DLD1 (cell line): ENCODE results near the gene TNPO1.

ENCODE experiments used
- in situ Hi-C: cut with HindIII; loops from 2 replicates; pipeline ENCODE4 v1.10.0; 2017; ENCODE audit warnings: low sequenced_read_pairs

TNPO1 gene

DNA sequence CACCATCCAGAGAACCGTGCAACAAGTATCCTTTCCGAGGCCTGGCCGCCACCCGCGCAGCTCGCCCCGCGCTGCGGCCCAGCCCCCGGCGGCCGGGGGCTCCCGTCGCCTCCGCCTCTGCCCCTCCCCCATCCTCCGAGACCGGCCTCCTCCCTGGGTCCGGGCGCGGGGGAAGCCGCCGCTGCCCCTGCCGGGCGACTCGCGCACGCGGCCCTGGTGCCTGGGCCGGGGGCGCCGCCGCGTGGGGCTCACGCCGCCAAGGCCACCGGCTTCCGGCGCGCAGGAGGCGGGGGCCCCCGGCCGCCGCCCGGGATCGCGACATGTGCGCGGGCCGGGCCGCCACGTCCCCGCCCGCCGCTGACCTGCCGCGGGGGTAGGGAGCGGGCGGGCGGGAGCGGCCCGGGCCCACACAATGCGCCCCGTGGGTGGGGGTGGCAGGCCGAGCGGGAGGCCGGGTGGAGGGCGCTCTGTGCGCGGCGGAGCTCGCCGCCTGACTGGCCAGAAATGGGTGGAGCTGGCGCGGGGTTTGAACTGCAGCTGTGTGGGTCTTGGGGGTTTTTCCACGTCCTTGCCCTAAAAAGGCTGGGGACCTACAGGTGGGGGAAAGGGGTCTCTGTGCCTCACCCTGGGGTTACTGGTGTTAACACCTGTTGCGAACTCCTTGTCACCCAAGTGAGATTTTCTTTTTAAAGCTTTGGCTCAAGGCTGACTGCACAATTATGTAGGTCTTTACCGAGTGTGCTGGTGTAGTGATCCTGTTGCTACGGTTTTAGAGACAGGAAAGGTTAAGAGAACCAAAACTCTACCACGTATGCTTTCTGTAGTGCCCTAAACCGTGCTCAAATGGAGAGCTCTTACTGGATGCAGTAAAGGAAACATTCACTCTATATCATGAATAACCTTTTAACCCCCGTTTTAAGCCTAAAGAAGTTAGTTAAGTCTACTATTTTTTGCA is 32.3 kb downstream of the TNPO1 start:
- in situ Hi-C loops, result no loop called here

DNA sequence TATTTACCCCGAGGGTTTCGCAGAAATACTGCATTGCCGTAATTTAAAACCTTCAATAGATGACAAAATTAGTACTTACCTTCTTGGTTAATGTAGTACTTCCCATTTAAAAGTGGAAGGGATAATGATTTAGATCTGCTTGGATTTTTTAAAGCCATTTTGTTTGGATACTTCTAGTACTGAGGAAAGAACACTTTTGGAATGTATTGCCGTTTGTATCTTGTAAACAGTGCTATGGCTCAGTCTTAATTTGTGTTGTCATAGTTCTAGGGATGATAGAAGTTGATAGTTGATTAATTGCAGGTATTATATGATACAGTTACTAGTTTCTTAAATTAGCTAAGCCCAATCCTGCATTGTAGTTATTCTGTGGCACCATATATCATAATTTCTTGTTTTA is 33.1 kb downstream of the TNPO1 start:
- in situ Hi-C loops, result no loop called here

DNA sequence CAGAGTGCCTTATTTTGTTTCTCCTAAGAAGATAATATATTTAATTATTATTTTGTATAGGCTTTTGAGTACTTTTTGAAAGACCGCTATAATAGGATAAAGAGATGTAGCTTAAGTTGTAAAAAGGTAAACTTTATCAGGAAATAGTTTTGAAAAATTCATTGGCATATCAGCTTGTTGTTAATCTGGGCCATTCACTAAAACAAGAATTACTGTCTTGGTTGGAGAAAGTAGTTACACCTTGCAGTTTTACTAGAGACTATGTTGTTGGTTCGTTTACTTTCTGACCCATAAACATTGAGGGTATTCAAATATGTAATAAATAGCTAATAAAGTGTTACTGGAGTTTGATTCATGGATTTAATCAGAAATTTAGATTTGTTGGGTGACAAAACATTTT is 33.7 kb downstream of the TNPO1 start:
- in situ Hi-C loops, result no loop called here

DNA sequence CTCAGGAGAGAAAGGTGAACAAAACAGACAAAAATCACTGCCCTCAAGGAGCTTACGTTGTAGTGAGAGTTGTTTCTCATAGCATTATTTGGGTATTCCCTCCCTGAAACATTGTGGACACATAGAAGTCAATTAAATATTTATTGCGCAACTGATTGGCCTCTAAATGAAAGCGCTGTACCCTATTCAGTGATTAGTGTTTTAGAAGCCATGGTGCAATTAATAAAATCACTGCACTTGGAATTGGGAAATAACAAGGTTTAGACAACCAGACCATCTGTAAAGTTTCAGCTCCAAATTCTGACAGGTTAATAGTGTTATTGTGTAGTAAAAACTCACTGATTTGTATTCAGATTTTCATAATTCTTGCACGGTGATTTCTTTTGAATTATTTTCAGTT is 35.9 kb downstream of the TNPO1 start:
- in situ Hi-C loops, result no loop called here

DNA sequence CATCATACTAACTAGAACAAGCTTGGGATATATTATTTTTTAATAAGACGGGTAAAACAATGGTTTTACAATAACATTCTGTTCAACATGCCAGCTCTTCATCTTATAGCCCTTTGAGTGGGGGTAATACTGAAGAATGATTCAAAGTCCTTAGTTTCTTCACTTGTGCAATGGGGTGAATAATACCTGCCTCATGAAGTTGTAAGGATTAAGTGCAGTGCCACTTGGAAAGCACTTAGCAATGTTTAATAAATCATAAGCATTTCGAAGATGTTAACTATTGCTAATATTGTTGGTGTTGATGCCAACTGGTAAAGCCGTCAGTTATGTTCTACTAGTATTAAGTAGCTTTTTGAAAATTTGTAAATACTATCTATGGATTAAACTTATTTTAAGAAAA is 38.0 kb downstream of the TNPO1 start:
- in situ Hi-C loops, result no loop called here

DNA sequence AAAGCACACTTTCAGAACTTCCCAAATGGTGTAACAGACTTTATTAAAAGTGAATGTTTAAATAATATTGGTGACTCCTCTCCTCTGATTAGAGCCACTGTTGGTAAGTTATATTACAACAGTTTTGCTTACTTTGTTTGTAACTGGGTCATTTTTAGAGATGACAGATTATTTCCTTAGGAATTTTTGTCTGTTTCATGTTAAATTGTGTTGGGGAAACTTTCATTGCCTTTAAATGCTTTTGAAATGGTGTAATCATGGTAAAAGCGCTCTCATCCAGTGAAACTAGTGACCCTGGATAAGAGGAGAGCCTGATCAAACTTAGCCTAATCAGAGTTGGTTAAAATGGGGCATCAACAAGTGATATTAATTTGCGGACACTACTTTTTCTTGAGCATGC is 39.4 kb downstream of the TNPO1 start:
- in situ Hi-C loops, result no loop called here

DNA sequence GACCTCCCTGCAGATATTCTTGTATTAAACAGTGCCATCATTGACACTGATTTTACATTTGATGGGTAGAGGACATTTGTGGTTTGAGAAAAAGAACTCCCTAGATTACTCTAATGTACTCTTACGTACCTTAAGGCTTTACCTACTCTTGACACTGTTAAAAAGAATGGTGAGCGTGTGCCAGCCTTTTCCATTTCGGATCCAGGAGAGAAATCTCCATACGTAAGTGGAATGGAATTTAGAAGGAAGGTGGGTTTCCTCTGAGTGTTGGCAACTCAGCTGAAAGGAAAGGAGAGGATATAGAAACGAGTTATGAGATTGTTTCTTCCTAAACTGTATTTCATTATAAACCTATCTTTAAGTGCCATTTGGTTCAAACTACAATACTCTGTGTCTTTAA is 40.9 kb downstream of the TNPO1 start:
- in situ Hi-C loops, result no loop called here

DNA sequence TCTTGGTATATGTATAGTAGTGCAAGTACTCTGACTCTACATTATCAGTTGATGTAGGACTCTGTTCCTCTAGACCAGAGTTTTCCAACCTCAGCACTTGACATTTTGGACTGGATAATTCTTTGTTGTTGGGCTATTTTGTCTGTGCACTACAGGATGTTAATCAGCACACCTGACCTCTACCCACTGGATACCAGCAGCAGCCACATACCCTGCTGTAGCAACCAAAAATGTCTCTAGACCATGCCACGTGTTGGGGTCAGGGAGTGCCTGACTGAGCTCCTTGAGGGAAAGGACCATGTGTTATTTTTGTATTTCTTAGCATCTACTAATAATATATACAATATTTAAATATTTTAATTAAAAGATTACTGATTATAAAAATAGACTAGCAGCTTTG is 42.7 kb downstream of the TNPO1 start:
- in situ Hi-C loops, result no loop called here

DNA sequence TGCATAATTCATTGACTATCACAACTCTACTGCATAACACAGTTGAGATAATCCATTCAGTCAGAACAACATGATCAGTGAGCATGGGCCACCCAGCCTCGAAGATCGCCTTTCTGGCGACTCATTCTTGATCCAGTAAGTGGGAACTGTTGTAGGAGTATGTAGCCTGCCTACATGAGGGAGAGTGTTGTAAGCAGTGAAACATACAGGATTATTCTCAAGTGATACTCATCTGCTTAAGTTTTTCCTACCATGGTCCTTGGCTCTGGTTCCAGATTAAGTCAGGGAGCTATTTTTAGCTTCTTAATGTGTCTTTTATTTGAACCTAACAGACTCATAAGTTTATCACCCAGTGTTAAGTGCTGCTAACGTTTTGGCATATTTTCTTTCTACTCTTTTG is 44.0 kb downstream of the TNPO1 start:
- in situ Hi-C loops, result no loop called here

DNA sequence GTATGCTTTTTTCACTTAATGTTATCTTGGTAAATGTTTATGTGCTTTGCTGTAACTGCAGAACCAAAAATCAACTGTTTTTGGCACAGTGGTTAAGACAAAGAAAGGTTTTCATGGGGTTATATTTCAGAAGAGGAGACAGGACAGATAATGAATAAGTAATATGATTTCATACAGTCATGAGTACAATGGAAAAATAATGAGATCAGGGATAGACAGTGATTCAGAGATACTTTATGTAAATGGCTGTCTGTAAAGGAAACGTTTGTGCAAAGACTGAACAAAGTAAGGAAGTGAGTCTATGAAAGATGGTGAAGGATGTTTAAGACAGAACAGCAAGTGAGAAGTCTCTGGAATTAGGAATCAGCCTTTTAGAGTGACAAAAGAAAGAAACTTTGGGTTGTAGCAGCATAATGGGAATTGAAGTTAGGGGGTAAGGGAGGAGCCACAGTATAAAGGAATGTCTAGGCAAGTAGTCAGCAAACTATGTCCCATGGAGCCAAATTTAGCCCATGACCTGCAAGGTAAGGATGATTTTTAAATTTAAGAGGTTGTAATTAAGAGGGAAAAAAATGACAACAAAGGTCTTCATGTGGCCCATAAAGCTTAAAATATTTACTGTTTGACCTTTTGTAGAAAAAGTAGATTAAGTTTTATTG is 55.0 kb downstream of the TNPO1 start:
- in situ Hi-C loops, result no loop called here

DNA sequence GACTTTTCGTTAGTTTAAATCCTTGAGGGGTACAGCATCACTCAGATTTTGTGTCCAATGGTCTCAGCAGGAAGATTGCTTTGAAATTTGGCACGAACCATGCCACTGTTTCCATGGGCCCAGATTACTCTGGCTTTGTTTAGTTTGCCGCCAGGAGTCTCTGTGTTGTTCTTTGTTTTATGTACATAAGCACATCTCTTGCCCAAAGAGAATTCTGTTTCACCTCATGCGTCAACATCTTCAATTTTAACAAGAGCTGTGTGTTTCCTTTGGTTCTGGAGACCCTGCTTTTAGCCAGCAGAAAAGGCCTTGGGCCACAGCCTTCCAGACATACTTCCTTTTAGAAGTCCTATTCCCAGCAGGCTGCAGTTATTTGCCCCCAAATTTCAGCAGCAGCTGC is 62.4 kb downstream of the TNPO1 start:
- in situ Hi-C loops, result no loop called here

DNA sequence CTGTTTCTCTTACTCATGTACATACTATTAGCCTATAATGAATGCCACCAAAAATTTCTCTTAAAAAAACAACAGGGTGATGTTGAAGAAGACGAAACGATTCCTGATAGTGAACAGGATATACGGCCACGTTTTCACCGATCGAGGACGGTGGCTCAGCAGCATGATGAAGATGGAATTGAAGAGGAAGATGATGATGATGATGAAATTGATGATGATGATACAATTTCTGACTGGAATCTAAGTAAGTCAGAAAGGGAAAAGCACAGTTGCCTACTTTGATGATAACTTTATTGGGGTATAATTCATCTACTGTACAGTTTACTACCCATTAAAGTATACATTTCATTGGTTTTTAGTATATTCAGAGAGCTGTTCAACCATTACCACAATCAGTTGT is 66.5 kb downstream of the TNPO1 start:
- in situ Hi-C loops, result no loop called here

DNA sequence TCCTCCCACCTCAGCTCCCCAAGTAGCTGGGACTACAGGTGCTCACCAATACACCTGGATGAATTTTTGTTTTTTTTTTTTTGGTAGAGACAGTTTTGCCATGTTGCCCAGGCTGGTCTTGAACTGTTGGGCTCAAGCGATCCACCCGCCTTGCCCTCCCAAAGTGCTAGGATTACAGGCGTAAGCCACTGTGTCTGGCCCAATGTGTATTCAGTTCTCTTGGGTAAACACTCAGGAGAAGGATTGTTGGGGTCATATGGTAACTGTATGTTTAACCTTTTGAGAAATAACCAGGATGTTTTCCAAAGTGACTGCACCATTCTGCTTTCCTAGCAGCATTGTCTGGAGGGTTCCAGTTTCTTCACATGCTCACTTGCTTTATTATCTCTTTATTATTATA is 67.4 kb downstream of the TNPO1 start:
- in situ Hi-C loops, result no loop called here

DNA sequence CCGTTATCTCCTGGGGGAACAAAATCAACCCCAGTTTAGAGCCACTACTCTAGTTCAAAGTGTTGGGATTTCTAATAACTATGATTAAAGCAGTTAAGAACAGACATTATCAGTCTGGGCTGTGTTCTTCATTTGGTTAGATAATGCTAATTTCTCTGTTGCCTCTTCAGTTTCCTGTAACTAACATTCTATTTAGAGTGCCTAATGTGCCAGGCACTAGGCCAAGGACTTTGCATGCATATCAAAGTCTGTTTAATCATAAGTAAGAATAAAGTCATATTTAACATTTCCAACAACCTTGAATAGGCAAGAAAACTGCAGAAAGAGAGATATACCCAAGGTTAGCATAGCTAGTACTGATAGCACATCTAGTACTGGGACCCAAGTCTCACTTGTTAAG is 68.4 kb downstream of the TNPO1 start:
- in situ Hi-C loops, result no loop called here

DNA sequence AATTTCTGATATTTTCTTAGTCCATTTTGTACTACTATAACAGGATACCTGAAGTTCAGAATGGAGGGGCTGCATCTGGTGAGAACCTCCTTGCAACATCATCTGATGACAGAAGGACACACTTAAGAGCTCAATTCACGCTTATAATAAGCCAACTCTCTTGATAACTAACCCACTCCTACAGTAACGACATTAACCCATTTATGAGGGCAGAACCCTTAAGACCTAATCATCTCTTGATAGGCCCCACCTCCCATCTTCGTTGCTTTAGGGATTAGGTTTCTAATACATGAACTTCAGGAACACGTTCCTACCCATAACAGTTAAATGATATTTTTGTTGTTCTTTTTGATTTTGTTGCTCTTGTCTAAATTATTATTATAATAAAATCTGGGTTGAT is 69.4 kb downstream of the TNPO1 start:
- in situ Hi-C loops, result no loop called here

DNA sequence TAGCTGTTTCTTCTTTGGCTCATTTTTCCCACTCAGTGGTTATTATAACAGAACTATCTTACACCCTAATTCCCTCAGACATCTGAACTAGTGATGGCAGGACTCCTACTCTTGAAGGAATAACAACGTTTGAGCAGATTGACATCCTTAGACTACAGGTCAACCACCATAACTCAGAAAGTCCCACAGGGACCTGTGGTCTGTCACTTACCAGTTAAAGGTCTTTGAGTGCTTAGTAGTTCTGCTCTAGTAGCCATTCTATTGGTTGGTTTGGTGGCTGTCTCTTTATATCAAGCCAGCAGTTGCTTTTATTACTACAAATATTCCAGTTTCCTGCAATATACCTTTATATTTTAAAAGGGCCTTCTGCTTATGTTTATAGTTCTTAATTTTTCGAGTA is 72.1 kb downstream of the TNPO1 start:
- in situ Hi-C loops, result no loop called here

DNA sequence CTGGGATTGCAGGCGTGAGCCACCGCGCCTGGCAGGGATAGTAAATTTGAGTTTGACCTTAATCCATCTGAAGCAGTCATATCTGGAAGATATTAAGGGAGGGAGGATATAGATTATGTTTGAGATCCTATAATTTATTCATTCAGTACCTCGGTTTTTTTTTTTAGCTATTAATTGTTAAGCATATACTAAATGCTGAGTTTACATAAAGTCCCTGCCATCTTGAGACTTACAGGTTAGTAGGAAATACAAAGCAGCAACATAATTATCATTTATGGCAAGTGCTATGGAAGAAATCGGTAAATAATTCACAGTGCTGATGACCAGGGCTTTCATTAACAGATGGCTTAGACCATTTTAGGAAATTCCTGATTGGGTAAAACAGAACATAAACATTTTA is 72.9 kb downstream of the TNPO1 start:
- in situ Hi-C loops, result no loop called here

DNA sequence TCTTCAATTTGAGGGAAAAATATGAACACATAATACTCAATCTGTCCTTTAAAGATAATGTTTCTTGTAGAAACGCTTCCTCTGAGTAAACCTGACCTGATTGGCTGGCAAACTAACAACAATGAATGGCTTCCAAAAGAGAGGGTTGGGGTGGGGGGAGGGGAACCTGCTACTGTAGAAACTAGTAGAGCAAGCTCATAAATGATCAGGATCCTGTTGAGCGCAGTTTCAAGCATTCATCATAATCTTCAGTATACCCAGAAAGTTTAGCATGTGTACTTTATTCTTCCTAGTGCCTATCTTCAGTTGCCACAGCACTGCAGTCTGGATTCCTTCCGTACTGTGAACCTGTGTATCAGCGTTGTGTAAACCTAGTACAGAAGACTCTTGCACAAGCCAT is 76.4 kb downstream of the TNPO1 start:
- in situ Hi-C loops, result no loop called here

DNA sequence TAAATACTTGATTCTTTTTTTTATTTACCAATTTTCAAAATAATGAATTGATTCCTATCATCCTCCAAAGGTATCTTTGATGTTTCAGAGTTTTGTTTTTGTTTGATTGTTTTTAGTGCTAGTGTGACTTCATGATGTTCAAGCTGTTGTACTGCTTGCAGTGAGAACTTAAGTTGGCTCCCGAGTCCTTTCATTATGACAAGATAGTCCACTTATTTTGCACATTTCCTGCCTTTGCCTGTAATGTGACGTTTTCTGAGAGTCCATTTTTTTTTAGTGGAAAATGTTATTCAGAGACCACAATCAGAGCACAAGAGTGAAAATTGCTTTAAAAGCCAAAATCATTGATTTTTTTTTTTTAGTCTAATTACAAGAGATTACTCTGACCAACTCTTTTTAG is 79.3 kb downstream of the TNPO1 start:
- in situ Hi-C loops, result no loop called here

DNA sequence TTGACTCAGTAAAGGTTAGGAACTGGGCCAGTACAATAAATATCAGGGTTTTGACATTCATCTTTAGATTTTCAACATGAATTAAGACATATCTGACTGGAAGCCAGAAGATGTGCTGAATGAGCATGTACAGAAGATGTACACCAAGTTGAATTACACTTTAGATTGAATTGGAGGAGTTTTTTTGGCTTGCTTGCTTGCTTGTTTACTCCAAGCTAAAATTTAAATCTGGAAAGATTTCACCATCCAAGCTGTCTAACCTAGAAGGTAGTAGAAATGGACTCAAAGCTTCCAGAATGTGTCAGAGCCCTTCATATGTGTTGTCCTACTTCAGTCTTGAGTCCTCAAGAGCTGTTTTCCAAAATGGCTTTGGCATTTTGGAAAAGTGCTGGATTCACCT is 90.3 kb downstream of the TNPO1 start:
- in situ Hi-C loops, result no loop called here

DNA sequence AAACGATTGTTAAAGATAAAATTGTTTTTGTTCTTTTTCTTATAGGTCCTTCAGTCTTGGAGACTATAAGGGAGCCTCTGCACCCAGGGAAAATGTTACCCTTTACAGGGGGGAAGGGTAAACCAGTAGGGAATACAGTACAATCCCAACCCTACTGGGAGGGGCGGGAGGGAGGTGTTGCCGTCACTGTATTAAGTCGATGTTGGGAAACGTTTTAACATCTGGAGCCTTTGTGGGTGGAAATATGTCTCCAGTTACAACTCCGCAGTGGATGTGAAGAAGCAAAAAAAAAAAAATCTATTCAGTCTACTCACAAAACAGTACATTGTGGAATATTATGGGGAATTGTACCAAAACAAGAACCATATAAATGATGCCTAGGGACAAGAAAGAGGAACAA is 92.2 kb downstream of the TNPO1 start:
- in situ Hi-C loops, result no loop called here

DNA sequence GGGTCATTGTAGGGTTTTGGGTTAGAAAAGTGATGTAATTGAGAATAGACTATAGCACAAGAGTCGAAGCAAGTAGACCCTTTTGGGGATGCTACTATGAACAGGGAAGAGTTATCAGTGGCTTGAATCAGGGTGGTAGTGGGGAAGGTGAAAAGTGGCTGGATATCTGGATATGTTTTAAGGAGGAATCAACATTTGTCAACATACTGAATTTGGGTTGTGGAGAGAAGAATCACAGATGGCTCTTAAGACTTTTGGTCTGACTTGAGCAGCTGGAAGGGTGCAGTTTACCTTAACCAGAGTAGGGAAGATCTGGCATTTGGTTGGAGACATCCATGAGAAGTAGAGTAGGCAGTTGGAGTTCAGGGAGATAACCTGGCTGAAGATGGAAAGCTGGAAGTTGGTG is 100.9 kb downstream of the TNPO1 start:
- in situ Hi-C loops, result no loop called here
